PC-9 (cell line): ENCODE results near the gene CUL2.

Source experiments
- CTCF ChIP-seq: fragments of 200-600 bp; sonication (generic); conservative IDR thresholded peaks from 2 replicates; pipeline ENCODE4 v1.6.1; 2017; ENCODE audit warnings: mixed run types, antibody characterized with exemption, mild to moderate bottlenecking, moderate library complexity
- EZH2 ChIP-seq: fragments of 200-600 bp; sonication (generic); IDR thresholded peaks from 2 replicates; pipeline ENCODE4 v1.8.0; 2017; ENCODE audit warnings: antibody characterized with exemption, low read depth

- TF ChIP-seq CTCF (no peak), EZH2 (no peak)
These were observed 54.5 kb downstream of the CUL2 start for GRCh38 chr10:35035606-35036005.
